ENCODE data around the gene SLFNL1.

DNA sequence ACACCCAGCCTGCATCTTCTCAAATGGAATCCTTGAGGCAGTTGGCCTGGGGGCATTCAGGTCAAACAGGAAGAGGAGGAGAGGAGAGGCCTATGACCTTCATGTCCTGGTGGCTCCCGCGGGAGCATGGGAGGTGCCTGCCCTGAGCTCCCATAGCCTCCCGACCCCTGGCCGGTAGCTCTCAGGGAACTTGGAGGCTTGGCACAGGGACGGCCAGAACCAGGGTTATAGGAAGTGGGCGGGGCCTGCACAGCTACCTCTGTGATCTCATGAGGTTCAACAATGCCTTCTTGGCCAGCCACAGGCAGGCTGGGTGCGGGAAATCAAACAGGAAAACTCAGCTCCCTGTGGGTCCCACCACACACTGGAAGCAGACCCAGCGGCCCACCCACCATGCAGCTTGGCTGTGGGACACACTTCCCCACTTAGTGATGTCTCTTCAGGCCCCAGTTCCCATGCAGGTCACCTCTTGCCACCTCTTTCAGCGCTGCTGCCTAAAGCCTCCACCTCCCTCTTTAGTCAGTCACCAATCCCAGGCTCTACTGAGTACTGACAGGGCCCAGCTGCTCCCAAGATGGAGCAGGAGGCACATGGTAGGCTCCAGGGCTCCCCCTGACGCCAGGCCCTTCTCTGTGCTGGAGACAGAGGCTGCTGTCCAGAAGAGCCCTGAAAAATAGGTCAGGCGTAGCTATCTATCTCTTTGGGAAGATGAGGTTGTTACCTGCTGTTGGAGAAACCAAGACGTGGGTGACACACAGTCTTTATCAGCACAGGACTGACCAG is at the start of gene SLFNL1:
- TF ChIP-seq, protein P1, sequence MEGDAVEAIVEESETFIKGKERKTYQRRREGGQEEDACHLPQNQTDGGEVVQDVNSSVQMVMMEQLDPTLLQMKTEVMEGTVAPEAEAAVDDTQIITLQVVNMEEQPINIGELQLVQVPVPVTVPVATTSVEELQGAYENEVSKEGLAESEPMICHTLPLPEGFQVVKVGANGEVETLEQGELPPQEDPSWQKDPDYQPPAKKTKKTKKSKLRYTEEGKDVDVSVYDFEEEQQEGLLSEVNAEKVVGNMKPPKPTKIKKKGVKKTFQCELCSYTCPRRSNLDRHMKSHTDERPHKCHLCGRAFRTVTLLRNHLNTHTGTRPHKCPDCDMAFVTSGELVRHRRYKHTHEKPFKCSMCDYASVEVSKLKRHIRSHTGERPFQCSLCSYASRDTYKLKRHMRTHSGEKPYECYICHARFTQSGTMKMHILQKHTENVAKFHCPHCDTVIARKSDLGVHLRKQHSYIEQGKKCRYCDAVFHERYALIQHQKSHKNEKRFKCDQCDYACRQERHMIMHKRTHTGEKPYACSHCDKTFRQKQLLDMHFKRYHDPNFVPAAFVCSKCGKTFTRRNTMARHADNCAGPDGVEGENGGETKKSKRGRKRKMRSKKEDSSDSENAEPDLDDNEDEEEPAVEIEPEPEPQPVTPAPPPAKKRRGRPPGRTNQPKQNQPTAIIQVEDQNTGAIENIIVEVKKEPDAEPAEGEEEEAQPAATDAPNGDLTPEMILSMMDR (conservative IDR thresholded peaks at IDR 0.05; ENCODE audit: low read depth in 2 of 2): peak; percentile 21 to 54; a peak in 2 of 4 replicates
- TF ChIP-seq EZH2phosphoT487 (IDR thresholded peaks at IDR 0.05; ENCODE audit: unreplicated experiment): no peak
- TF ChIP-seq EZH2 (IDR thresholded peaks at IDR 0.05; ENCODE audit: low read depth, unreplicated experiment): no peak
- TF ChIP-seq ZNF331 (CRISPR knock-in tag; IDR thresholded peaks at IDR 0.05; ENCODE audit: low read depth): no peak
- TF ChIP-seq POLR2AphosphoS5 (IDR thresholded peaks at IDR 0.05; ENCODE audit: low read depth): peak; percentile 18; the same call in 1 of the 2 replicates
- TF ChIP-seq, protein P2, sequence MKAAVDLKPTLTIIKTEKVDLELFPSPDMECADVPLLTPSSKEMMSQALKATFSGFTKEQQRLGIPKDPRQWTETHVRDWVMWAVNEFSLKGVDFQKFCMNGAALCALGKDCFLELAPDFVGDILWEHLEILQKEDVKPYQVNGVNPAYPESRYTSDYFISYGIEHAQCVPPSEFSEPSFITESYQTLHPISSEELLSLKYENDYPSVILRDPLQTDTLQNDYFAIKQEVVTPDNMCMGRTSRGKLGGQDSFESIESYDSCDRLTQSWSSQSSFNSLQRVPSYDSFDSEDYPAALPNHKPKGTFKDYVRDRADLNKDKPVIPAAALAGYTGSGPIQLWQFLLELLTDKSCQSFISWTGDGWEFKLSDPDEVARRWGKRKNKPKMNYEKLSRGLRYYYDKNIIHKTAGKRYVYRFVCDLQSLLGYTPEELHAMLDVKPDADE (IDR thresholded peaks at IDR 0.05): no peak
- TF ChIP-seq, protein P3, sequence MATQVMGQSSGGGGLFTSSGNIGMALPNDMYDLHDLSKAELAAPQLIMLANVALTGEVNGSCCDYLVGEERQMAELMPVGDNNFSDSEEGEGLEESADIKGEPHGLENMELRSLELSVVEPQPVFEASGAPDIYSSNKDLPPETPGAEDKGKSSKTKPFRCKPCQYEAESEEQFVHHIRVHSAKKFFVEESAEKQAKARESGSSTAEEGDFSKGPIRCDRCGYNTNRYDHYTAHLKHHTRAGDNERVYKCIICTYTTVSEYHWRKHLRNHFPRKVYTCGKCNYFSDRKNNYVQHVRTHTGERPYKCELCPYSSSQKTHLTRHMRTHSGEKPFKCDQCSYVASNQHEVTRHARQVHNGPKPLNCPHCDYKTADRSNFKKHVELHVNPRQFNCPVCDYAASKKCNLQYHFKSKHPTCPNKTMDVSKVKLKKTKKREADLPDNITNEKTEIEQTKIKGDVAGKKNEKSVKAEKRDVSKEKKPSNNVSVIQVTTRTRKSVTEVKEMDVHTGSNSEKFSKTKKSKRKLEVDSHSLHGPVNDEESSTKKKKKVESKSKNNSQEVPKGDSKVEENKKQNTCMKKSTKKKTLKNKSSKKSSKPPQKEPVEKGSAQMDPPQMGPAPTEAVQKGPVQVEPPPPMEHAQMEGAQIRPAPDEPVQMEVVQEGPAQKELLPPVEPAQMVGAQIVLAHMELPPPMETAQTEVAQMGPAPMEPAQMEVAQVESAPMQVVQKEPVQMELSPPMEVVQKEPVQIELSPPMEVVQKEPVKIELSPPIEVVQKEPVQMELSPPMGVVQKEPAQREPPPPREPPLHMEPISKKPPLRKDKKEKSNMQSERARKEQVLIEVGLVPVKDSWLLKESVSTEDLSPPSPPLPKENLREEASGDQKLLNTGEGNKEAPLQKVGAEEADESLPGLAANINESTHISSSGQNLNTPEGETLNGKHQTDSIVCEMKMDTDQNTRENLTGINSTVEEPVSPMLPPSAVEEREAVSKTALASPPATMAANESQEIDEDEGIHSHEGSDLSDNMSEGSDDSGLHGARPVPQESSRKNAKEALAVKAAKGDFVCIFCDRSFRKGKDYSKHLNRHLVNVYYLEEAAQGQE (IDR thresholded peaks at IDR 0.05; ENCODE audit: unreplicated experiment): no peak

Measured in GM23338 (cell line).